ENCODE results near the gene PUSL1. TPM values are rescaled to one million over a fixed set of nuclear protein-coding genes. Genes with fewer than 3 reads are reported as not detected.

Gene PUSL1
- total and polyA plus RNA-seq, 11 donors = 6.8 to 17.7 (median 10.3) TPM

DNA sequence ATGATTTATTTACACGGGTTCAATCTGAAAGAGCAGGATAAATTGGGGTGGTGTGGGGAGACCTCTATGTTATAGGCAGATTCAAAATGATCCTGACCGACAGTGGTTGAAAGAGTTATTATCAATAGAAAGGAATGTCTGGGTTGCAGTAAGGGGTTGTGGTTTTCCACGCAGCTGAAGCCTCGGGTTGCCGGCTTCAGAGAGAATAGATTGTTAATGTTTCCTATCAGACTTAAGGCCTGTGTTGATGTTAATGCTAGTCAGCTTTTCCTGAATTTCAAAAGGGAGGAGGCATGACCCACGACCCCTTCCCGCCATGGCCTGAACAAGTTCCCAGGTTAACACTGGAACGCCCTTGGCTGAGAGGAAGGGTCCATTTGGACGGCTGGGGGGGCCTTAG, 32.6 kb upstream of the PUSL1 start:
- peaks cover 13 to 33% (median 29%) of the 10 kb centered on the region in 12 donors for H3K4me1 ChIP-seq
- DNase-seq = no peak
- peaks cover 0 to 9% (median 0%) of the 10 kb centered on the region in 9 donors for H3K36me3 ChIP-seq
- intact Hi-C loops (cut with DNase I) = no loop called here
- ATAC-seq = no peak
- no peaks in the 10 kb centered on the region for H3K9me3 ChIP-seq
- TF ChIP-seq, protein P1, sequence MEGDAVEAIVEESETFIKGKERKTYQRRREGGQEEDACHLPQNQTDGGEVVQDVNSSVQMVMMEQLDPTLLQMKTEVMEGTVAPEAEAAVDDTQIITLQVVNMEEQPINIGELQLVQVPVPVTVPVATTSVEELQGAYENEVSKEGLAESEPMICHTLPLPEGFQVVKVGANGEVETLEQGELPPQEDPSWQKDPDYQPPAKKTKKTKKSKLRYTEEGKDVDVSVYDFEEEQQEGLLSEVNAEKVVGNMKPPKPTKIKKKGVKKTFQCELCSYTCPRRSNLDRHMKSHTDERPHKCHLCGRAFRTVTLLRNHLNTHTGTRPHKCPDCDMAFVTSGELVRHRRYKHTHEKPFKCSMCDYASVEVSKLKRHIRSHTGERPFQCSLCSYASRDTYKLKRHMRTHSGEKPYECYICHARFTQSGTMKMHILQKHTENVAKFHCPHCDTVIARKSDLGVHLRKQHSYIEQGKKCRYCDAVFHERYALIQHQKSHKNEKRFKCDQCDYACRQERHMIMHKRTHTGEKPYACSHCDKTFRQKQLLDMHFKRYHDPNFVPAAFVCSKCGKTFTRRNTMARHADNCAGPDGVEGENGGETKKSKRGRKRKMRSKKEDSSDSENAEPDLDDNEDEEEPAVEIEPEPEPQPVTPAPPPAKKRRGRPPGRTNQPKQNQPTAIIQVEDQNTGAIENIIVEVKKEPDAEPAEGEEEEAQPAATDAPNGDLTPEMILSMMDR (IDR thresholded peaks at IDR 0.05) = no peak
- TF ChIP-seq POLR2A (IDR thresholded peaks at IDR 0.05) = no peak
- no peak overlapping the region for H3K27ac ChIP-seq
- WGBS, 4 donors = 78 to 86% (median 83%) methylated on average over 9 of the region's 9 CpGs
- no peaks in the 10 kb centered on the region for H3K27me3 ChIP-seq
- H3K4me3 ChIP-seq = no peak overlapping the region

DNA sequence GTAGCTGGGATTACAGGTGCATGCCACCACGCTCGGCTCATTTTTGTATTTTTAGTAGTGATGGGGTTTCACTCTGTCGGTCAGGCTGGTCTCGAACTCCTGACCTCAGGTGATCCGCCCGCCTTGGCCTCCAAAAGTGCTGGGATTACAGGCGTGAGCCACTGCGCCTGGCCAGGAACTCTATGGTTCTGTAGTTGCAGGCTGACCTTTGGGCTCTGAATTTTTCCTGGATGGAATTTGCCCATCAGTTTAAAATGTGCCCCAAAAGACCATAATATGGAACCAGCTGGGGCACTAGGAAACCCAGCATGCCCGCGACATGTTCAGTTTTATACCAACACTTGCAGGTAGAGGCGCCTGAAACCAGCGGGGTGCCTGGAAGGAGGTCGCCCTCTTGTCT, 29.8 kb upstream of the PUSL1 start:
- H3K9me3 ChIP-seq = no peaks in the 10 kb centered on the region
- H3K27ac ChIP-seq = no peak overlapping the region
- no peak for DNase-seq
- 90 to 96% (median 95%) methylated on average over 13 of the region's 13 CpGs for WGBS, 4 donors
- H3K4me3 ChIP-seq = no peak overlapping the region
- ATAC-seq = no peak
- H3K27me3 ChIP-seq = no peaks in the 10 kb centered on the region
- H3K36me3 ChIP-seq = no peaks in the 10 kb centered on the region
- no peak for TF ChIP-seq POLR2A (IDR thresholded peaks at IDR 0.05)
- TF ChIP-seq, protein P1 (IDR thresholded peaks at IDR 0.05) = no peak
- H3K4me1 ChIP-seq = peaks cover 0 to 22% (median 8%) of the 10 kb centered on the region in 12 donors
- intact Hi-C loops (cut with DNase I) = no loop called here

DNA sequence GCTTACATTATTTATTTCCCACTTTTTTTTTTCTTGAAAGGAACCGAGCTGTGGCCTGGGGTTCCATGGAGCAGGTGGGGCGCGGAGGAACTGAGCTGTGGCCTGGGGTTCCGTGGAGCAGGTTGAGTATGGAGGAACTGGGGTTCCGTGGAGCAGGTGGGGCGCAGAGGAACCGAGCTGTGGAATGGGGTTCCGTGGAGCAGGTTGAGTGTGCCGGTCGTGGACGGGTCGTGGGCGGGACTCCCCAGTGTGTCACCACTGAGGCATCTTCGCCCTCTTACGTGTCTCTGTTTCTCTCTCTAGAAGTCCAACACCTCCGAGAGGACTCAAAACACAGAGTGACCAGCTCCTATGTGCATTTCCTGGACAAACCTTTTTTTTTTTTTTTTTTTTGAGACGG, 29.4 kb upstream of the PUSL1 start:
- no peak for ATAC-seq
- 89 to 95% (median 93%) methylated on average over 16 to 17 of the region's 17 CpGs for WGBS, 4 donors

DNA sequence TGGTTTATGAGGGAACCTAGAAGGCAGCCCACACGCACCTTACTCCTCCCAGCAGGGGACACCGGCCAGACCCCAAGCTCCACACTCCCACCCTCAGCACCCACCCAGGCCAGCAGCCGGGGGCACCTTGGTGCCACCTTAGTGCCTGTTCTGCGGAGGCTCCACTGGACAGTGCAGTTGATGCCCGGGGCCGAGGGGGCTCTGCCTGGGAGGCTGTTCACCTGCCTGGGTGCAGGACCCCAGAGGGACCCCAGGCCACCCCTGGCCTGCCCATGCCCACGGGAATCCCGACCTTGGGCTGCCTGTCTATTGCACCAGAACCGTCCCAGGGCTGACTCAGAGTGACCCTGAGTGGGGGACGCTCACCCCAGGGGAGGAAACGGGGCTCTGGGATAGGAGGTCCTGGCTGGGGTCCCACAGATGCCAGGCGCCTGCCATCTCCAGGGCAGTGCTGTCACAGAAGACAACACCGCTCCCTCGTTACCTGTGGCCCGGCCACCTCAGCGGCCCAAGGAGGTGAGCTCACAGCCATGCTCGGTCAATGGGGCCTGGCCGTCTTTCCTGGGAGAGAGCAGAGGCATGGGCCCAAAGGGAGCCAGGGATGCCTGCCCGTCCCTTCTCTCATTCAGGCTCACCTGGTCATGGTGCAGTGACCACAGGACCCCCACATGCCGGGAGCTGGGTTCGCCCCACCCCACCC, 27.5 kb upstream of the PUSL1 start:
- DNase-seq (peak in 1 of 5 donors; percentile 68), ATAC-seq (peak in 1 of 4 donors; percentile 3)
- H3K27me3 ChIP-seq = peaks cover 0 to 13% (median 3%) of the 10 kb centered on the region in 9 donors
- 84 to 91% (median 90%) methylated on average over 18 to 21 of the region's 21 CpGs for WGBS, 4 donors
- peak overlapping the region in 1 of 12 donors; percentile 24 for H3K27ac ChIP-seq
- no peaks in the 10 kb centered on the region for H3K9me3 ChIP-seq
- H3K4me1 ChIP-seq = peaks cover 0 to 12% (median 0%) of the 10 kb centered on the region in 12 donors
- TF ChIP-seq, protein P1 (IDR thresholded peaks at IDR 0.05) = no peak
- no peak for TF ChIP-seq POLR2A (IDR thresholded peaks at IDR 0.05)
- no peak overlapping the region for H3K4me3 ChIP-seq
- no peaks in the 10 kb centered on the region for H3K36me3 ChIP-seq
- intact Hi-C loops (cut with DNase I) = no loop called here

More for the DNA sequence above, 29.4 kb upstream of the PUSL1 start:
- Histone ChIP-seq H3K4me3 (no peak overlapping the region), H3K36me3 (no peaks in the 10 kb centered on the region), H3K9me3 (no peaks in the 10 kb centered on the region), H3K4me1 (peaks cover 0 to 22% (median 8%) of the 10 kb centered on the region in 12 donors), H3K27ac (no peak overlapping the region), H3K27me3 (no peaks in the 10 kb centered on the region)
- DNase-seq = no peak
- TF ChIP-seq, protein P1 (IDR thresholded peaks at IDR 0.05) = no peak
- no peak for TF ChIP-seq POLR2A (IDR thresholded peaks at IDR 0.05)
- intact Hi-C loops (cut with DNase I) = no loop called here
